Left renal pelvis (tissue), 4 donors: ENCODE results near the gene P2RY1. TPM values are rescaled to one million over a fixed set of nuclear protein-coding genes. Genes with fewer than 3 reads are reported as not detected.
"Not testable (repeated sequence)": the region's sequence is repeated elsewhere in the genome, so short reads cannot be mapped to it uniquely, and the experiment has no call there.

Source experiments
- DNase-seq, 4 donors: peaks; one replicate each; pipeline ENCODE4 v3.0.0-alpha.2; 2013; ENCODE audit warnings: low read depth in 4 of 4, low spot score in 3 of 4
- polyA plus RNA-seq, 4 donors: library from polyadenylated mRNA; unstranded; fragments of 120-200 nt; gene quantifications; one replicate each; pipeline ENCODE4 v1.2.1, GENCODE V29; 2013; ENCODE audit not compliant: insufficient read length in 4 of 4

P2RY1 gene
- polyA plus RNA-seq, 4 donors = 2.9 to 7.0 (median 3.6) TPM

DNA sequence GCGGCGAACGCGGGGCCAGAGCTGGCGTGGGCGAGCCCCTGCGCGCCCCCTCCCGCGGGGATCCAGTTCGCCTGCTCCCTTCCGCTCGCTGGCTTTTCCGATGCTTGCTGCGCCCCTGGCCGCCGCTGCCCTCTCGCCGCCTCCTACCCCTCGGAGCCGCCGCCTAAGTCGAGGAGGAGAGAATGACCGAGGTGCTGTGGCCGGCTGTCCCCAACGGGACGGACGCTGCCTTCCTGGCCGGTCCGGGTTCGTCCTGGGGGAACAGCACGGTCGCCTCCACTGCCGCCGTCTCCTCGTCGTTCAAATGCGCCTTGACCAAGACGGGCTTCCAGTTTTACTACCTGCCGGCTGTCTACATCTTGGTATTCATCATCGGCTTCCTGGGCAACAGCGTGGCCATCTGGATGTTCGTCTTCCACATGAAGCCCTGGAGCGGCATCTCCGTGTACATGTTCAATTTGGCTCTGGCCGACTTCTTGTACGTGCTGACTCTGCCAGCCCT is 721 bp downstream of the P2RY1 start:
- peak in 2 of 4 donors; percentile 6 to 38 for DNase-seq

DNA sequence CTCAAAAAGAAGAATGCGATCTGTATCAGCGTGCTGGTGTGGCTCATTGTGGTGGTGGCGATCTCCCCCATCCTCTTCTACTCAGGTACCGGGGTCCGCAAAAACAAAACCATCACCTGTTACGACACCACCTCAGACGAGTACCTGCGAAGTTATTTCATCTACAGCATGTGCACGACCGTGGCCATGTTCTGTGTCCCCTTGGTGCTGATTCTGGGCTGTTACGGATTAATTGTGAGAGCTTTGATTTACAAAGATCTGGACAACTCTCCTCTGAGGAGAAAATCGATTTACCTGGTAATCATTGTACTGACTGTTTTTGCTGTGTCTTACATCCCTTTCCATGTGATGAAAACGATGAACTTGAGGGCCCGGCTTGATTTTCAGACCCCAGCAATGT is 1.3 kb downstream of the P2RY1 start:
- DNase-seq = no peak

DNA sequence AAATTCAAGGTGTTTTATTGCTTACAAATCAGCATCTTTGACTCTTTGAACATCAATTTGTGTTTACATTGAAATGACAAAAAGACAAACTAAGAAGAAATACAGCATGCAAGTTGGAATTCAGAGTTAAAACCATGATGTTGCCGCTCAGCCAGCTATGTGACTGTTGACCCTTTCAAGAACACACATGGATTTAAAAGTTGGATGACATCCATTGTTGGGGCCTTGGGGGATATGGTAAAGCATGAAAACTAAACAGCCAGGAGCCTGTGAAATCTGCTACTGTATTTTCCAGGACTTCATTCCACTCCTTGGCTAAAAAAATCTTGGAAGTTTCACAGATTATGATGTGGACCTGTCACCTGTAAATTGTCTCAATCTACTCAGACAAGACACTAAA is 4.6 kb downstream of the P2RY1 start:
- DNase-seq = no peak

GRCh38 chr3:152841131-152841530 is 6.2 kb downstream of the P2RY1 start:
- no peak for DNase-seq

DNA sequence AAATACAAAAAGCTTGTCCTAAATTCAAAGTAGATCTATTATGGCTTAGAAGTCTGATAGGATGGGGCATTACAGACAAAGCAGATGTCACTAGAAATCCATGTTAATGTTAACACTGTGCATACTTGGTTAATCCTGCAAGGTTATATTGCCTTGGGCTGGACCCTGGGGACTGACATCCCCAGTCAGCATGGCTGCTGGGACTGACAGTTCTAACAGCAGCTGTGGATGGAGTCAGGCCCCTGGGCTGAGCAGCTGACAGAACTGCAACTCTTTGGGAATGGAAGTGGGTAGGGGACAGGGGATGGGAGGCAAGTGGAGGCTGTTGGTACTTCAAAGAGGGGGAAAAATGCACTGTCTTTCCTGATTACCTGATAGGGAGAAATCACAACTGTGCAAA is 7.5 kb downstream of the P2RY1 start:
- DNase-seq = no peak

DNA sequence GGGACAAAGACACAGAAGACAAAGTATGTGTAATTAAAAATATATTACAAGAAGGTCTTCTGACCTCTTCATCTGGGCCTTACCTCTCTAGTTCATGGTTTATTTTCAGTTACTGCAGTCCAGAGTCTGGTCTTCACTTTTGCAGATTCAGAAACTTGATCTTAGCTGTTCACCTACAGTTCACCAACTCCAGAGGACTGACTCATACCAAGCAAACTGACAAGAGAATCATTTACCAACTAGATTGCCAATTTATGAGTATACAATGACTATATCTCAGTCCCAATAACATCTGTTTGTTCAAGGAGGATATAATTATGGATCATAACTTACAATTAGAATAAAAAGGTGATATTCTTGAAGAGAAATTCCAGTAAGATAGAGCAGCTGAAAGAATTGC is 9.0 kb downstream of the P2RY1 start:
- DNase-seq = no peak

DNA sequence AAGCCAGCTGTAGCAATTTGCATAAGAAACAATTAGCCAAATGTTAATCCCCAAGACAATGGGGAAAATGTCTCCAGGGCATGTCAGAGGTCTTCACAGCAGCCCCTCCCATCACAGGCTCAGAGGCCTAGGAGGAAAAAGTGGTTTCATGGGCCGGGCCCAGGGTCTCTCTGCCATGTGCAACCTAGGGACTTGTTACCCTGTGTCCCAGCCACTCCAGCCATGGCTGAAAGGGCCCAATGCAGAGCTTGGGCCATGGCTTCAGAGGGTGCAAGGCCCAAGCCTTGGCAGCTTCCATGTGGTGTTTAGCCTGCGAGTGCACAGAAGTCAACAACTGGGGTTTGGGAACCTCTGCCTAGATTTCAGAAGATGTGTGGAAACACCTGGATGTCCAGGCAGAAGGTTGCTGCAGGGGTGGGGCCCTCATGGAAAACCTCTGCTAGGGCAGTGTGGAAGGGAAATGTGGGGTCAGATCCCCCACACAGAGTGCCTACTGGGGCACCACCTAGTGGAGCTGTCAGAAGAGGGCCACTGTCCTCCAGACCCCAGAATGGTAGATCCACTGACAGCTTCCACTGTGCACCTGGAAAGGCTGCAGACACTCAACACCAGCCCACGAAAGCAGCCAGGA is 11.8 kb downstream of the P2RY1 start:
- not testable (repeated sequence) for DNase-seq

DNA sequence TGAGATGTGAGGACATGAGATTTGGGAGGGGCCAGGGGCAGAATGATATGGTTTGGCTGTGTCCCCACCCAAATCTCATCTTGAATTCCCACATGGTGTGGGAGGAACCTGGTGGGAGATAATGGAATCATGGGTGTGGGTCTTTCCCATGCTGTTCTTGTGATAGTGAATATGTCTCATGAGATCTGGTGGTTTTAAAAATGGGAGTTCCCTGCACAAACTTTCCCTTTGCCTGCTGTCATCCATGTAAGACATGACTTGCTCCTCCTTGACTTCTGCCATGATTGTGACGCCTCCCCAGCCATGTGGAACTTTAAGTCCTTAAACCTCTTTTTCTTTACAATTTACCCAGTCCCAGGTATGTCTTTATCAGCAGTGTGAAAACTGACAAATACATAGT is 12.7 kb downstream of the P2RY1 start:
- not testable (repeated sequence) for DNase-seq

GRCh38 chr3:152849996-152850578 is 15.2 kb downstream of the P2RY1 start:
- DNase-seq = no peak

GRCh38 chr3:152853196-152853595 is 18.3 kb downstream of the P2RY1 start:
- no peak for DNase-seq

DNA sequence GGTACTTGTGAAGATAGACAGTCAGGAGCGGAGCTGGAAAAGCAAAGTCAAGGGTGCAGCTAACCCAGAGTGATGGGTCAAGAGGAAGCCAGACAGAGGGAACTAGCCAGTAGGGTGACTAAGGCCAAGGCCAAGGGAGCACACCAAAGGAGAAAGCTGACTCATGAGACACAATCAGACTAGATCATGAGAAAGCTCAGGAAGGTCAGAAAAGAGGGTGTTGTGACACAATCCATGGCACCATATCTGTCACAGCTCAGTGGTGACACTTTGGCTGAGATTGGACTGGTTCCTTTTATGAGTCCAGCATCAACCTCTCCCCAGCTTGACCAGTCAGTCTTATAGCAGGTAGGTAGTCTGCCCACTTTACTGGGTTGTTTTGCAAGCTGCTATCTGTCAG is 22.2 kb downstream of the P2RY1 start:
- DNase-seq = no peak

GRCh38 chr3:152858170-152858800 is 23.4 kb downstream of the P2RY1 start:
- no peak for DNase-seq

- no peak for DNase-seq
These were observed 25.8 kb downstream of the P2RY1 start for GRCh38 chr3:152860736-152861135.

GRCh38 chr3:152865668-152866245 is 30.8 kb downstream of the P2RY1 start:
- DNase-seq = no peak

- DNase-seq = no peak
These were observed 35.1 kb downstream of the P2RY1 start for GRCh38 chr3:152870027-152870426.

- not testable (repeated sequence) for DNase-seq
These were observed 38.4 kb downstream of the P2RY1 start for GRCh38 chr3:152873314-152873713.

GRCh38 chr3:152874896-152875749 is 40.2 kb downstream of the P2RY1 start:
- no peak for DNase-seq

- DNase-seq = no peak
These were observed 44.3 kb downstream of the P2RY1 start for GRCh38 chr3:152879130-152879789.

DNA sequence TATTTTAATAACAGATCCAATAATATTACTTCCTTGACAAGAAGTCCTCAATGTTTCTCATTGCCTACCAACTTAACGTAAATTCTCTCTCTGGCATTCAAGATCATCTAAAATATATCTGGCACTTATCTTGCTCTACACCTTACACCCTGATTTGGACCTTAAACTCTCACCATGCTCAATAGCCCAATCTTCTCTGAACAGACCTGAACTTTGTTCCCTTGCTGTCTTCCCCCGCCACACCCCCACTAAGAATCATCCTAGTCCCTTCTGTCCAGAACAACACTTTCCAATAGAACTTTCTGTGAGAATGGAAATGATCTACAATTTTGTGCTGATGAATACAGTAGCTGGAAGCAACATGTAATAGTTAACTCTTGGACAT is 44.9 kb downstream of the P2RY1 start:
- no peak for DNase-seq

- no peak for DNase-seq
These were observed 50.1 kb downstream of the P2RY1 start for GRCh38 chr3:152885076-152885475.
